Measurements from ENCODE around the gene MTG2. TPM values are rescaled to one million over a fixed set of nuclear protein-coding genes. Genes with fewer than 3 reads are reported as not detected.
"Not testable (repeated sequence)": the region's sequence is repeated elsewhere in the genome, so short reads cannot be mapped to it uniquely, and the experiment has no call there.

The MTG2 gene
- total RNA-seq, 2 donors from 2014 or later: 30.4 to 46.7 TPM

DNA sequence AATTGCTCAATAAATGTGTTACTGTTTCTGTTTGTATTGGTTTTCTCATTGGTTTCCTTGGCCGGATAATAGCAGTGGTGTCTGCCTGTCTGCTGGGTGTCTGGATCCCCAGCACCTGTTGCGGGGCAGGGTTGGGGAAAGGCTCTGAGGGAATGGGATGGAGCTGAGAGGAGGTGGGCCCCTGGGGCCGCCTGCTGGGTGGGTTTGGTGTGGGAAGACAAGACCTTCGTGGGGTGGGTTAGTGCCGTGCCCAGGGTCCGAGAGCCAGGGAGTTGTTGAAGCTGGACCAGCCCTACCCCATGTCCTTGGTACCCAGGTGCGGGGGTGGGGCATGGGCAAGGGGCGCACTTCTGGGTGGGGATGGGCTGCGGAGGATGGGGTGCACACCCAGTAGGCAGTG, 35.3 kb upstream of the MTG2 start:
- Histone ChIP-seq H3K9me3 (no peaks in the 10 kb centered on the region), H3K27me3 (no peaks in the 10 kb centered on the region), H3K4me1 (peaks cover 6% of the 10 kb centered on the region), H3K9ac (ENCODE audit: low read depth in 2 of 2, low read length in 2 of 2) (no peak overlapping the region), H3K27ac (no peak overlapping the region), H3K4me3 (no peak overlapping the region), H3K36me3 (no peaks in the 10 kb centered on the region)
- intact Hi-C loops (cut with DNase I): no loop called here
- TF ChIP-seq, protein P1, sequence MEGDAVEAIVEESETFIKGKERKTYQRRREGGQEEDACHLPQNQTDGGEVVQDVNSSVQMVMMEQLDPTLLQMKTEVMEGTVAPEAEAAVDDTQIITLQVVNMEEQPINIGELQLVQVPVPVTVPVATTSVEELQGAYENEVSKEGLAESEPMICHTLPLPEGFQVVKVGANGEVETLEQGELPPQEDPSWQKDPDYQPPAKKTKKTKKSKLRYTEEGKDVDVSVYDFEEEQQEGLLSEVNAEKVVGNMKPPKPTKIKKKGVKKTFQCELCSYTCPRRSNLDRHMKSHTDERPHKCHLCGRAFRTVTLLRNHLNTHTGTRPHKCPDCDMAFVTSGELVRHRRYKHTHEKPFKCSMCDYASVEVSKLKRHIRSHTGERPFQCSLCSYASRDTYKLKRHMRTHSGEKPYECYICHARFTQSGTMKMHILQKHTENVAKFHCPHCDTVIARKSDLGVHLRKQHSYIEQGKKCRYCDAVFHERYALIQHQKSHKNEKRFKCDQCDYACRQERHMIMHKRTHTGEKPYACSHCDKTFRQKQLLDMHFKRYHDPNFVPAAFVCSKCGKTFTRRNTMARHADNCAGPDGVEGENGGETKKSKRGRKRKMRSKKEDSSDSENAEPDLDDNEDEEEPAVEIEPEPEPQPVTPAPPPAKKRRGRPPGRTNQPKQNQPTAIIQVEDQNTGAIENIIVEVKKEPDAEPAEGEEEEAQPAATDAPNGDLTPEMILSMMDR (IDR thresholded peaks at IDR 0.05): no peak
- no peak for DNase-seq

DNA sequence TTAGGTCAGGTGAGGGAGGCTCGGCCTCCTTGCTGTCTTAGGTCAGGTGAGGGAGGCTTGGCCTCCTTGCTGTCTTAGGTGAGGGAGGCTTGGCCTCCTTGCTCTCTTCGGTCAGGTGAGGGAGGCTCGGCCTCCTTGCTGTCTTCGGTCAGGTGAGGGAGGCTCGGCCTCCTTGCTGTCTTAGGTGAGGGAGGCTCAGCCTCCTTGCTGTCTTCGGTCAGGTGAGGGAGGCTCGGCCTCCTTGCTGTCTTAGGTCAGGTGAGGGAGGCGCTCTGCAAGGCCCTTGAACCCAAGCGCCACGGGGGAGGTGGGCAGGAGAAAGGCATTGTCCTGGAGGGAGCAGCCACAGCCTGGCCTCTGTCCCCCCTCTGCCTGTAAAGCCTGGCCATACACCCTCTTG, 34.4 kb upstream of the MTG2 start:
- H3K9ac ChIP-seq (ENCODE audit: low read depth in 2 of 2, low read length in 2 of 2); H3K9me3 ChIP-seq; intact Hi-C loops (cut with DNase I): not testable (repeated sequence)

DNA sequence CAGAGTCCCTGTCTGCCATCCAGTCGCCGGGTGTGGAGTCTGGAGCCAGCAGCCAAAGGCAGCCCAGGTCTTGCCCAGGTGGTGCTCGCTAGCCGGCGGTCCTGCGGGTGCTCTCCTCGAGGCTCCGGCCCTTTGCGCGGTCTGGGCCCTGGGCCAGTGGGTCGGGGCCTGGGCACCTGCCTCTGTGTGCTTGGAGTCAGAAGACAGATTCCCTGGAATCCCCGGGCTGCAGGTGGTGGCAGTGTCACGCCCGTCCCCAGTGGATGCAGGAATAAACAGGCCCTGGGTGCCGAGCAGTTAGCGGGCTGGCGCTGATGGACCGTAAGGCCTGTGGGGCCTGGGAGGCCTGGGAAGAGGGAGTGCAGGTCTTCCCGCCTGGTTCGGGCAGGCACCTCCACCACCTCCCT, 33.9 kb upstream of the MTG2 start:
- H3K4me3 ChIP-seq: no peak overlapping the region
- H3K27me3 ChIP-seq: no peaks in the 10 kb centered on the region
- no peak for DNase-seq
- no peaks in the 10 kb centered on the region for H3K9me3 ChIP-seq
- no peak overlapping the region for H3K27ac ChIP-seq
- H3K4me1 ChIP-seq: peaks cover 6% of the 10 kb centered on the region
- no peaks in the 10 kb centered on the region for H3K36me3 ChIP-seq
- no peak overlapping the region for H3K9ac ChIP-seq (ENCODE audit: low read depth in 2 of 2, low read length in 2 of 2)
- intact Hi-C loops (cut with DNase I): no loop called here
- TF ChIP-seq, protein P1 (IDR thresholded peaks at IDR 0.05): no peak

More for the DNA sequence above, 34.4 kb upstream of the MTG2 start:
- not testable (repeated sequence) for H3K4me3 ChIP-seq, DNase-seq, H3K27me3 ChIP-seq, H3K4me1 ChIP-seq, H3K27ac ChIP-seq, H3K36me3 ChIP-seq

DNA sequence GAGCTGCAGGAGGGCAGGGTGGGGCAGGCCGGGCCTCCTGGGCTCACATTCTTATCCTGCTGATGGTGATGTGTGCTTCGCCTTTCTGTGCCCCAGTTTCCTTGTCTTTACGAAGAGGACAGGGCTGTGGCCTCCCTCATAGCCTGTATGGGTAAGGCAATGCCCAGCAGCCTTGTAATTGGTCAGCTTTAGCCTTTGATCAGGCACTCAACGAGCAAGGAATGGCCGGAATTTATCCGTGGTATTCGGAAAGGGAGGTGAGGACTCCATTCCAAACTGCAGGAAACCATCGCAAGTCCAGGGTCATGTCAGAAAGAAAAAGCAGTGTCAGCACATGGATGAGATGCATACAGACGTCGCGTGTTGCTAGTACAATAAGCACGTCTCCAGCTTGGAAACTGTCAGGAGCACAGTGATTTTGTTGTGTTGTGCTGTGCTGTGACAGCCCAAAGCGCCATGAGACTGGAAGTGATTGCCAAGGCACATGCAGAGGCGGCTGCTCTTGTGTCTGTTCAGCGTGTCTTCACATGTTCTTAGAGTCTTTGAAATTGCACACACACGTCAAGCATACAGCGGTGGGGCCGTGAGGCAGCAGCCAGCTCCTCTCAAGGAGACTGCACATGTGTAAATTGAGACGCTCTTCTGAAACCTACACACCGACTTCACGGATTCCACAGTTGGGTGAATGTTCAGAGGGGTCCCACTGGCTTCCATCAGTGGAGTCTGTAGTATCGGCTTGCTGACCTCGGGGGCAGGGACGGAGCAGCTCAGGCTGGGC, 33.1 kb upstream of the MTG2 start:
- TF ChIP-seq, protein P1 (IDR thresholded peaks at IDR 0.05): no peak
- no peaks in the 10 kb centered on the region for H3K36me3 ChIP-seq
- H3K4me3 ChIP-seq: no peak overlapping the region
- H3K9ac ChIP-seq (ENCODE audit: low read depth in 2 of 2, low read length in 2 of 2): no peak overlapping the region
- no peak for DNase-seq
- no peaks in the 10 kb centered on the region for H3K9me3 ChIP-seq
- no peak overlapping the region for H3K27ac ChIP-seq
- no peaks in the 10 kb centered on the region for H3K27me3 ChIP-seq
- intact Hi-C loops (cut with DNase I): no loop called here
- H3K4me1 ChIP-seq: peaks cover 4% of the 10 kb centered on the region

DNA sequence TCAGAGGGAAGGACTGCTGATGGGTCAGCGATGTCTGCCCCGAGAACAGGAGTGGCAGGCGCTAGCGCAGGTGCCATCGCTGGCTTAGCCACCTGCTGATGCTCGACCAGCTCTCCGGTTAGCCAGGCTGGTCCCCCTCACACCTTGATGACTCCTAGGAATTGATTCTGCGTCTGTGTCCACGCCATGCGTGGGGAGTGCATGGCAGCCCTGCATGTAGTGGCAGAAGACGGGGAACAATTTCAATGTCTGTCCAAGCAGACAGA, 32.6 kb upstream of the MTG2 start:
- Histone ChIP-seq H3K4me3 (no peak overlapping the region), H3K9ac (ENCODE audit: low read depth in 2 of 2, low read length in 2 of 2) (no peak overlapping the region), H3K27ac (no peak overlapping the region)

DNA sequence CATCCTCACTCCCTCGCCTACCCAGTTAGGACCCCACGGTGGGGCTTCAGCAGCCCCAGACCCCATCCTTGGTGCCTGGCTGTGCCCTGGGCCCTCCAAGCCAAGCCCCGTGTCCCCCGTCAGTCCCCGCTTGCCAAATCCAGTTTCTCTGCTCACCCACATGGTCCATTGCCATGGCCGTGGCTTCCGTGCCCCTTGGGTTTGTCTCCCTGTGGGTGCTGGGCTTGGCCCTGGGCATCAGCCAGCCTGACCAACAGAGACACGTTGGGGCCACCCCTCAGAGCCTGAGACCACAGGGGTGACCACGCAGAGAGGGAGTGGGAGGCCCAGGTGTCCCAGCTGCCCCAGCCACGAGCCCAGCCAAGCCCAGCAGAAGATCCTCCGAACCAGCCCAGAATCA, 31.6 kb upstream of the MTG2 start:
- Histone ChIP-seq H3K27me3 (no peaks in the 10 kb centered on the region), H3K9ac (ENCODE audit: low read depth in 2 of 2, low read length in 2 of 2) (no peak overlapping the region), H3K4me1 (no peaks in the 10 kb centered on the region), H3K9me3 (no peaks in the 10 kb centered on the region), H3K36me3 (no peaks in the 10 kb centered on the region), H3K27ac (no peak overlapping the region), H3K4me3 (no peak overlapping the region)
- TF ChIP-seq, protein P1 (IDR thresholded peaks at IDR 0.05): no peak
- intact Hi-C loops (cut with DNase I): no loop called here
- DNase-seq: no peak

More for the DNA sequence above, 32.6 kb upstream of the MTG2 start:
- no peak for DNase-seq
- TF ChIP-seq, protein P1 (IDR thresholded peaks at IDR 0.05): no peak
- Histone ChIP-seq H3K4me1 (no peaks in the 10 kb centered on the region), H3K36me3 (no peaks in the 10 kb centered on the region), H3K9me3 (no peaks in the 10 kb centered on the region), H3K27me3 (no peaks in the 10 kb centered on the region)
- intact Hi-C loops (cut with DNase I): no loop called here
